Bronchial epithelial cell (primary cell): ENCODE measurements around the gene CHST11. TPM values are rescaled to one million over a fixed set of nuclear protein-coding genes. Genes with fewer than 3 reads are reported as not detected.

ENCODE experiments used
- DNase-seq: peaks from one replicate; pipeline ENCODE4 v3.0.0-alpha.2; 2010; ENCODE audit warnings: low read depth
- FAIRE-seq: peaks from 2 replicates; lab custom pipeline; 2011; peaks lifted over from hg19 to GRCh38; lab: Jason Lieb, UNC
- H3K27me3 ChIP-seq: 2 replicates; pipeline ENCODE4 v1.5.1; 2011; ENCODE audit warnings: low read length; ENCODE audit not compliant: control insufficient read depth, insufficient read depth
- H3K36me3 ChIP-seq: 2 replicates; pipeline ENCODE4 v1.5.1; 2011; ENCODE audit warnings: low read length; ENCODE audit not compliant: control insufficient read depth, insufficient read depth
- H3K4me3 ChIP-seq: 2 replicates; pipeline ENCODE4 v1.5.1; 2011; ENCODE audit warnings: mild to moderate bottlenecking, low read depth, low read length, control low read depth
- total RNA-seq: library from RNA; depleted of rRNA; stranded (reverse); fragments of >200 nt; gene quantifications from 2 replicates; pipeline ENCODE4 v1.2.1, GENCODE V29; 2014
- TF ChIP-seq, protein P1 (sequence below): IDR thresholded peaks from 2 replicates; pipeline ENCODE4 v1.5.1; 2011; ENCODE audit warnings: mild to moderate bottlenecking, moderate library complexity, low read length, control low read depth, inconsistent platforms; ENCODE audit not compliant: insufficient read depth, severe bottlenecking

CHST11 gene
- total RNA-seq, 1 donor from 2014 or later, result 7.9 TPM

DNA sequence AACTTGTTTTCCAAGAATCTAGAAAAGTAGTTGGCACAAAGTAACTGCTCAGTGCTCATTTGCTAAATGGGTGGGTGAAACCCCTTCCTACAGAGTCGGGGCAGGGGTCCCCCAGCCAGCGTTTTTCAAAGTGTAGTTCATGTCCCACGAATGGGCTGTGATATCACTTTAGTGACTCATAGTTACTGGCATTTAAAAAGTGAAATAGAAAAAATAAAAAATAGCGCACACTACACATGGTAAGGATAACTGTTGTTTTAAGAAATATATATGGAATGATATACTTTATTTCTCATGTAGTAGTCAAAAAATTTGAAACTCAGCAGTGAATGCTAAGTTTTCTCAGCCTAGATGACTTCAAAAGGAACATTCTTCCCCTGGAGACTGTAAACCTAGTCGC is 250.4 kb downstream of the CHST11 start:
- TF ChIP-seq, protein P1, sequence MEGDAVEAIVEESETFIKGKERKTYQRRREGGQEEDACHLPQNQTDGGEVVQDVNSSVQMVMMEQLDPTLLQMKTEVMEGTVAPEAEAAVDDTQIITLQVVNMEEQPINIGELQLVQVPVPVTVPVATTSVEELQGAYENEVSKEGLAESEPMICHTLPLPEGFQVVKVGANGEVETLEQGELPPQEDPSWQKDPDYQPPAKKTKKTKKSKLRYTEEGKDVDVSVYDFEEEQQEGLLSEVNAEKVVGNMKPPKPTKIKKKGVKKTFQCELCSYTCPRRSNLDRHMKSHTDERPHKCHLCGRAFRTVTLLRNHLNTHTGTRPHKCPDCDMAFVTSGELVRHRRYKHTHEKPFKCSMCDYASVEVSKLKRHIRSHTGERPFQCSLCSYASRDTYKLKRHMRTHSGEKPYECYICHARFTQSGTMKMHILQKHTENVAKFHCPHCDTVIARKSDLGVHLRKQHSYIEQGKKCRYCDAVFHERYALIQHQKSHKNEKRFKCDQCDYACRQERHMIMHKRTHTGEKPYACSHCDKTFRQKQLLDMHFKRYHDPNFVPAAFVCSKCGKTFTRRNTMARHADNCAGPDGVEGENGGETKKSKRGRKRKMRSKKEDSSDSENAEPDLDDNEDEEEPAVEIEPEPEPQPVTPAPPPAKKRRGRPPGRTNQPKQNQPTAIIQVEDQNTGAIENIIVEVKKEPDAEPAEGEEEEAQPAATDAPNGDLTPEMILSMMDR, result no peak
- Histone ChIP-seq H3K27me3 (no peaks in the 10 kb centered on the region), H3K4me3 (no peak overlapping the region), H3K36me3 (no peaks in the 10 kb centered on the region)
- no peak for DNase-seq
- FAIRE-seq, result no peak

DNA sequence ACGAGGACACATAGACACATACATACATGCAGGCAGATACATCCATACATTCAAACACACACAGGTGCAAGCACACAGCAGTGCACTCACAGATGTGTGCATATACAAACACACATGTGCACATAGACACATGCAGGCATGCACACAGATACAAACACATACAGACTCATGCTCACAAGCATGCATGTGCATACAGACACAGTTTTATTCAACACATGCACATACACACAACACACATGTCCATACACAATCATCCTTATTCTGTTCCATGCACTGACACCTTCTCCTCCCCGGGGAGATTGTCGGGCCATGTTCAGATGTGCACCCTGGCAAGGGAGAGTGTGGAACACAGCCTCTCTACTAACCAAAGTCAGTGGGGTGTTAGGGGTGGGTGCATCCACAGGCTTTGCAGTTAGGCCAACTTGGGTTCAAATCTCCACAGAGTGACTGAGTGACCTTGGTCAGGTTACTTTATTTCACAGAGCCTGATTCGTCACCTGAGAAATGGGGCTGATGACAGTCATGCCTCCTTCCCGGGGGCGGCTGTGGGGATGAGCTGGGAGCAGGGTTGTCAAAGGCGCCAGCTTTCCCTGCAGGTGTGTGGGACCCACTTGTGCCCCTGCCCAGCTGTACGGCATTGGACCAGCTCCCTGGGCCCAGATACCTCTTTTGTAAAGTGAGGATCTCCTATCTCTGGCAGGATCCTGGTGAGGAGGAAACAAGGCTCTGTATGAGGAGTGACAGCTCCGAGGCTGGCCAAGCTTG is 251.2 kb downstream of the CHST11 start:
- no peaks in the 10 kb centered on the region for H3K36me3 ChIP-seq
- DNase-seq (no peak), FAIRE-seq (peak; percentile 40)
- TF ChIP-seq, protein P1, result no peak
- no peaks in the 10 kb centered on the region for H3K27me3 ChIP-seq
- H3K4me3 ChIP-seq, result no peak overlapping the region

DNA sequence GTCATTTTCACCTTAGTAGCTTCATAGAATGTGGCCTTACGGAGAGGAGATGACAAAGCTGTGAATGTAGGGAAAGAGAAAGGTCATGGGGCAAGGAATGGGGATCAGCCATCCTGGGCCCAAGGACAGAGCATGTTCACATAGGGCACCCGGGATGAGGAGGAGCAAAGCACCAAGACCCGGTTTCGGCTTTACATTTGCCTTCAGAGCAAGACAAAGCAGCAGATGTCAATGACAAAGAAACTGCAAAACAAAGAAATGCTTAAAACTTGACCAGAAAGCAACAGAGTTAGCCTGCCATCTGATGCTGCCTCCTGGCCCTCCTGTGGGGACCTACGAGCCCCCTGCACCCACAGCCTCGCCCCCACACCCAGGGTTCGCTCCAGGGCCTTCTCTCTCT is 252.1 kb downstream of the CHST11 start:
- H3K36me3 ChIP-seq, result no peaks in the 10 kb centered on the region
- TF ChIP-seq, protein P1, result no peak
- FAIRE-seq (no peak), DNase-seq (no peak)
- H3K27me3 ChIP-seq, result no peaks in the 10 kb centered on the region
- no peak overlapping the region for H3K4me3 ChIP-seq

DNA sequence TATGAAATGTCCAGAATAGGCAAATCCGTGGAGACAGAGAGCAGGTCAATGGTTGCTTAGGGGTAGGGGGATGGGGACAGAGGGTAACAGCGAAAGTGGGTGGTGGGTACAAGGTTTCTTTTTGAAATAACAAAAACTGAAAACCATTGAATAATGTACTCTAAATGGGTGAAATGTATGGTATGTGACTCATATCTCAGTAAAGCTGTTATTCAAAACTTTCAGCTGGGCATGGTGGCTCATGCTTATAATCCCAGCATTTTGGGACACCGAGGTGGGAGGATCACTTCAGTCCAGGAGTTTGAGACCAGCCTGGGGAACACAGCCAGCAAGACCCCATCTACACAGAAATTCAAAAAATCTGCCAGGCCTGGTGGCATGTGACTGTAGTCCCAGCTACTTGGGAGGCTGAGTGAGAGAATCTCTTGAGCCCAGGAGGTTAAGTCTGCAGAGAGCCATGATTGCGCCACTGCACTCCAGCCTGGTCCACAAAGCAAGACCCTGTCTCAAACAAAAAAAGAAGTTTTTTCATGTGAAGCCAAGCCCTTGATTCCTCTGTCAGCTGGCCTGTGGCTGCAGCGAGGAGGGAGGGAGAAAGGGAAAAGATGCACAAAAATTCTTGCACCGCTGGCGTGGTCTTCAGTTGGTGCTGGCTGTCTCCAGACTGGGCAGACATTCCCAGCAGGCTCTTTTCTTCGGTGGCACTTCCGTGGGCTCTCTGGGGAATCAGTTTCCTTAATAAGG is 253.1 kb downstream of the CHST11 start:
- Histone ChIP-seq H3K4me3 (no peak overlapping the region), H3K27me3 (no peaks in the 10 kb centered on the region), H3K36me3 (no peaks in the 10 kb centered on the region)
- DNase-seq (no peak), FAIRE-seq (no peak)
- TF ChIP-seq, protein P1, result no peak

DNA sequence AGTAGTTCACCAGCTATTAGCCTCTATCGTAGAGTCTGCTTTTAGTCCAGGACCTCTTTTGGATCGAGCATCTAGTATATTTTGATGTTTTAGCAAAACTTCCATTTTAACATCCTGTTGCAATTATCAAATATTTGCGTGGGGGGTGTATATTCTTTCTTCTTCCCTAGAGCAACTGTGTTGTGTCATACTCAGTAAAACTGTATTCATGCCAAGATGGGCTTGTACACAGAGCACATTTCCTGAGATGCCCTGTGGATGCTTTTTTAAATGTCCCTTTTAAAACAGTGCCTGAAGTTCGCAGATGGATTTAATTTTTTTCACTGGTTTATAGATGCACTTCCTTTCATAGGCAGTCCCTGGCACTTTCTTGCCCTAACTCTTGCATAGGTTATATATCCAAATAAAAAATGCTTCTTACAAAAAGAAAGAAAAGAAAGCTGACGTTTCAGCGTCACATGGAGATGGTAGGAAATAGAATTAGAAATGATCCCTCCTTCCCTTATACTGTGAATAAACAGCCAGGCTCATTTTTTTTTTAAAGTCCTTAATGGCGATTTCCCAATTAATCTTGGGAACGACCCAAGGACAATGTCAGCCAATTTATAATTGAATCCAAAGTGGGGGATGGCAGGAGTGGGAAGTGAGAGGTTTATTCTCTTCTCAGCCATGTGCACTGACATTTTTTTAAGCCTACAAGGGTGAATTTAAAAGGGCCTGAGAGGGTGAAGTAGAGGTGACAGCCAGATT is 254.4 kb downstream of the CHST11 start:
- TF ChIP-seq, protein P1, result no peak
- Histone ChIP-seq H3K36me3 (no peaks in the 10 kb centered on the region), H3K4me3 (no peak overlapping the region), H3K27me3 (no peaks in the 10 kb centered on the region)
- peak; percentile 7 for DNase-seq
- no peak for FAIRE-seq
